GM19468 (cell line): Measurements from ENCODE around the gene KIAA1755.

Source experiments
- ATAC-seq: cut with Tn5 transposase; IDR thresholded peaks from one replicate; pipeline ENCODE4 v1.9.1; 2021; ENCODE audit warnings: mild to moderate bottlenecking, moderate library complexity, moderate number of reproducible peaks; ENCODE audit not compliant: unreplicated experiment; ENCODE audit errors: extremely low read depth

Gene KIAA1755

DNA sequence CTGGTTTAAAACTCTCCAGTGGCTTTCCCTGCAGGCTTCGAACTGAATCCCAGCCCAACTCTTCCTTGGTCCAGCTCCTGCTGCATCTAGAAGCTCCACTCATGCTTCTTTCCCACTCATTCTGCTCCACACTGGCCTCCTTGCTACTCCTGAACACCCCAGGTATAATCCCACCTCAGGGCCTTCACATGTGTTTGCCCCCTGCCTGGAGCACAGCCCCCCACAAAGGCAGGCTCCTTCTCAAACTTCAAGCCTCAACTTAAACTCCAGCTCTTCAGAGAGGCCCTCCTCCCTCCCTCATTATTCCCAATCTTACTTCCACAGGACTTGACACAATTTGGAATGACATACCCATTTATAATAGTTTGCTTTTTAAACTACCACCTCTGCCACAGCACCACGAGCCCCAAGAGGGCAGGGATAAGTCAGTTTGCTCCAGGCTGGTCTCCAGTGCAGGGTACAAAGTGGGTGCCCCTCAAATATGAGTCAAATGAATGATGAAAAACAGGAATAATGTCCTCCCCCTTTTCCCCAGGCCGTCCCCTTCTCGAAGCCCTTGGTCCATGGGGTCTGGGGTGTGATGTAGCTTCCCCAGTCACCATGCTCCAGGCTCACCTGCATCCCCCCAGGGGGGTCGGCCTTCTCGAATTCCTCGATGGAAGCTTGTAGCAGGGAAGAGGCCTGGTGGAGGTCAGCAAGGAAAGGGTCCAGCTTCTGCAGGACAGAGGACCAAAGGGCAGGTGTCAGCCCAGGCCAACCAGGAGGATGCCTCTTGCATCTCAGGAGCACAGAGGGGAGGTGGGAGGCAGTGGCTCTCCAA lies 37.4 kb downstream of the KIAA1755 start:
- no peak for ATAC-seq

DNA sequence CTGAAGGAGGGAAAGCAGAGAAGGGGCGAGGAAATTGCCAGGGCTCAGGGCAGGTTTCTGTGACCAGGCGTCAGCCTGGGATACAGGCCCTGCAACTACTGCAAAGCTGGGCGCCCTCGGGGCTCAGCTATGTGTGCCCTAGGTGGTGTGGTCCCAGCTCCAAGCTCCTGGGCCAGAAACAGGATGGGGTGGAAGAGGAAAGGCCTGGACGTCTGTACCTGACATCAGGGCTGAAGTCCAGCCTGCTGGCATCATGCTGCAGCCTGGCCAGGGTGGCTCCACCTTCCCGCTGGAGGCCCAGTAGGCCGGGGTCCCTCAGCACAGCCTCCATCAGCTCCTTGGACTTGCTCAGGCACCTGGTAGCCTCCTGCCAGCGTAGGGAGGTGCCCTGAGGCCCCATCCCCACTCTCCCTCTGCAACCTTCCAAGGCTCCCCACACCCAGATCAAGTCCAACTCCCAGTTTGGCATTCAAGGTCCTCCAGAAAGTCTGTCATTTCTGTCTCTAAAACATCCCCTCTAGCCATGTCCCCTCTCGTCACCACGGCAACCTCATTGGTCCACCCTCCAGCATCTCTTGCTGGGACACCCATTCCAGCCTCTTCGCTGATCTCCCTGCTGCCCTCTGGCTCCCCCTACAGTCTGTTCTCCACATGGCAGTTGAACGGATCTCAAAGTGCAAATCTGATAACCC lies 38.2 kb downstream of the KIAA1755 start:
- ATAC-seq, result no peak

DNA sequence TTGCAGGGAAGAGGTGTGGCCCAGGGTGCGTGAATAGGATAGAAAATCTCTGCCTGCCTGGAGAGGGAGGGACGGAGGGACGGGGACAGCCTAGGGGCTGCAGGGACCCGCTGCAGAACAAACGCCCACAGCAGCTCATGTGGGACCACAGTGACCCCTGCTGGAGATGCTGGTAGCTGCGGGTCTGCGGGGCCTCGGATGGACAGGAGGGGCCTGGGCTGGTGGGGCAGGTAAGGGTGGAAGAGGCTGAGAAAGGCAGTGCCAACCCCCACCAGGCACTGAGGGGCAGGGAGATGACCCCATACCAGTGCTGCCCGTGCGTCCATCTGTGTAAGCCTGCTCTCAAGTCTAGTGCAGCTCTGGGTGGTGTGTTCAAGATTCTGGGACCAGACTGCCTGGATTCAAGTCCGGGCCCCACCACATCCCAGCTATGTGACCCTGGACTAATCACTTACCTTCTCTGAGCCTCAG lies 39.4 kb downstream of the KIAA1755 start:
- ATAC-seq, result no peak

DNA sequence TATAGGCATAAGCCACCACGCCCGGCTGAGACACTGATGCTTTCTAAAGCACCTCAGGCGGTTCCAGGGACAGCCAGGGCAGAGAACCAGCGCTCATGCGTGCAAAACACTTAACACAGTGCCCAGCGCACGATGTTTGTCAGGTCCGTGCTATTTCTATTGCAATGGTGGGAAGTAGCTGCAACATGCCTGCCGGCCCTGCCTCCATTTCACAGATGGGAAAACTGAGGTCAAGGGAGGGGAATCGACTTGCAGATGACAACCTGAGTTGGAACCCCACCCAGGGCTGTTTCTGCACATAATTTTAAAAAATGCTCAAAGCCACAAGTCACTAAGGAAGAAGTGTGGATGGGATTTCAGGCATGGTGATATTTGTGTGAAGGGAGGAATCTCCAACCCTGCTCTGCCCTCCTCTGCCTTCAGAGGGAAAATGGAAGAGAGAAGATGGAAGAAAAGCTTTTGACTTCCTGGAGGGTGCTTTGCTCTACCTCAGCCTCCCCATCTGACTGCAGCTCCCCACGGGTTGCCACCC lies 39.9 kb downstream of the KIAA1755 start:
- ATAC-seq, result no peak

DNA sequence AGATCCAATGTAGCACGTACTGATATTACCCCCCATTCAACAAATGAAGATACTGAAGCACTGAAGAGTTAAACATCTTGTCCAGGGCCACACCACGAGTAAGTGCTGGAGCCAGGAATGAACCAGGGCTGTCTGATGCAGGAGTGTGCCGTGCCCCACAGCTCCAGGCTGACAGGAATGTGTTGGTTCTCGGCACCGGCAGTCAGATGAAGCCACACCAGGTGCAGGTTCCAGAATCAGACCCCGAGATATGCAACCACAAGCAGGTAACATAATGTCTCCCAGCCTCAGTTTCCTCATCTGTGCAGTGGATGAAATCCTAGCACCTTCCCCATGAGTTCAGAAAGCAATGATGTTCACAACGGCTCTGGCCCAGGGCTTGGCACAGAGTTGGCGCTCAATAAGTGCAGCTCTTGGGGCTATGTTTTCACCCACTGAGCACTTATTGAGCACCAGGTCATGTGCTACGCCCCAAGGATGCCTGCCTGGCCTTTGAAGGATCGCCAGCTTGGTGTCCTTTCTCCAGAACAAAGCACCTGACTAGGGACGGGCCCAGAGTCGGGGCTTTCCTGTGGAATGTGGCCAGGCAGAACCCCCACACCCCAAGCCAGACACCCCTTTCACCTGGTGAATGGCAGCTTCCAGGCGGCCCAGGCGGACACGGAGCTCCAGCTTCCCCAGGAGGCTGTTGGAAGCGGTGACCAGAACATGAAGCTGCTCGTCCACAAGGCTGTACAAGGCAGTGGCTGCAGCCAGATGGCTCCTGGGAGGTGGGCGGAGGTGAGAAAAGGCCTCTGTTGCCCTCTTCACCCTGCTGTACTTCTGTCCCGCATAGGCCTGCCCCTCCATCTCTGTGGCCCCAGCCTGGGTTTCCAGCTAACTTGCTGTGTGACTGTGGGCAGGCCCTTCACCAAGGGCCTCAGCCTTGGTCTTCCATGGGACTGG lies 41.3 kb downstream of the KIAA1755 start:
- ATAC-seq, result no peak

DNA sequence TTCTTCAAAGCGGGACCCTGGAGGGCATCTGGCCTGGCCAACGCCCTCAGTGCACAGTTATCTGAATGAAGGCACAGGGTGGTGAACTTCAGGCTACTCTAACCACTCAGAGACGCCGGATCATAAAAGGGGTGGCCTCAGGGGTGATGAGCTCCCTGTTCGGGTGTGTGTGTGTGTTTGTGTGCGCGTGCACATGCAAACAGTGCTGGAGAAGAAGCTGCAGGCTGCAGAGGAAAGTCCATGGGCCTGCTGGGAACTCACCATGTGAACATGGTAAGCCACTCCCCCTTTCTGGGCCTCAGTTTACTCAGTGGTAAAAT lies 42.0 kb downstream of the KIAA1755 start:
- ATAC-seq, result no peak

DNA sequence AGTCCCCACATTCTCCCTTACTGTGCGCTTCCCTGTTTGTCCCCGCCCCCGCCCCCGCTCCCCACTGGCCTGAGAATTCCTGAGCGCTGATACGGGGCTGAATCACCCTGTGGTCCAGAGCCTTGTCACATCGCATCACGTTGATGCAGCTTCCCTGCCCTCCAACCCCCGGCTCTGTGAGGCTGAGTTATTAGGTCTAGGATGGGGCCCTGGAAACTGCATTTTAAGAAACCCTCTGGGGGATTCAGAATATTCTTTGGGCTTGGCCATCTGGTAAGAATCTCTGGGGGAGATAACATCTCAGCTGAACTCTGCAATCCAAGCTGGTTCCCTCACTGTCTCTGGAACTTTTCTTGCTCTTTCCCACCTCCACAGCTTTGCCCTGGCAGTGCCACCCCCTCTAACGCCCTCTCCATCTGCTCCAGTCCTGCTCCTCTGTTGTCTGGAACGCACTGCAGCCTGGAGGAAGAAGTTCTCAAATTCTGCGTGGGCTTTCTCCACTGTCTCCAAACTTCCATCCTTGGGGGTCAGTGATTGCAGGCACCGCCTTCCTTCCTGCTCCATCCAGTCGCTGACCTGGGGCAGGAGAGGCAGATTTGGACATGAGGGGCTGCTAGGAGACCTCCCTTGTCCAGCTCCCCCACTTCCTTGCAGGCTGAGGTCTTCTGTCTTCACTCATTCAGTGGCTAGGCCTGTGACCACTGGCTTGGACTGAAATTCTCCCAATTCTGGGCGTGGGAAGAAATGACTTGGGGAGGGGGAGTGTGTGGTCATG lies 42.6 kb downstream of the KIAA1755 start:
- ATAC-seq, result no peak

DNA sequence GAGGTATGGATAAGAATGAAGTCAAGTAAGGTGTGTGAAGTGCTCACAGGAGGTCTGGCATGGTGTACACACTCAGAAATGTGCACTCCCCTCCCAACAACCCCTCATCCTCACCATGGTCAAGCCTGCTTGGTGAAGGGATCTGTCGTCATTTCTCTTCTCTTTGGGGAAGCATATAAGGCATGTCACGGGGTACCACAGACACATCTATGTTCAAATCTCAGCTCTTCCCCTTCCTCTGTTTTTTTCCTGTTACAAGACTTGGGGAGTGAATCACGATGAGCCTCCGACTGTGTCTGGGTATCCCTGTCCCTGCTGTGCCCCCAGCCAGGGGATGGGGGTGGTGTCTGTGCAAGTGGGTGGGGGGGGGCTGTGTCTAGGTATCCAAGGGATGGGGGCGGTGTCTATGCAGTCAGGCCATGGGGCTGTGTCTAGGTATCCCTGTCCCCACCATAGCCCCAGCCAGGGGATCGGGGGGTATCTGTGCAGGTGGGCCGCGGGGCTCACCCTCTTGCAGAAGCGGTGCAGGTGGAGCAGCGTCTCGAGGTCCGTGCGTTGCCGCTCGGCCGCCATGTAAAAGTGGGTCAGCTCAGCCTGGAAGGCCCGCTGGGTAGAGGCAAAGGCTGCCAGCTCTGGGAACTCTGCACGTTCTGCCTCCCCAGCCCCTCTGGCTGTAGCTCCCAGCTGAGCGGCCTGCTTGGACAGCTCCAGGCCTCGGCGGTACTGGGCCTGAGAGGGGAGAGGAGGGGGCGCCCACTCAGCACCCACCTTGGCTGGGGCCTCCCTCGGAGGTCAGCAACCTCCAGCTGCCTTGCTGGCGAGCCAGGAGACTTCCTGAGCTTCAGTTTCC lies 43.6 kb downstream of the KIAA1755 start:
- ATAC-seq, result no peak

DNA sequence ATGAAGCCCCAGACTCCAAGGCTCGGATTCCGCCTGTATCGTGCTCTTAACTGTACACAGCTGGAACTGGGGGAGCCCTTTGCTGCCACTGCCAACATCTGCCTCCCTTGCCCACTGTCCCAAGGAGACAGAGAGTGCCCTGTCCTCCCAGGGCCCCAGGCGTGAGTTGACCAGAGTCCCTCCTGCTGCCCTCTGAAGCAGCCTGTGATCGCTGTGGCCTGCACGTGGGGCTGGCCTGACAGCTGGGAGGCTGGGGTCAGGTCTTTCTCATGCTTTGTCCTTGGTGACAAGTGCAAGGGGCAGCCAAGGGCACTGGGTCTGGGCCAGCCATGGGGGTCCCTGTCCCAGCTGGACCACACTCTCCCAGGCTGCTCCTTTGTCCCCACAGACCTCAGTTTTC lies 44.3 kb downstream of the KIAA1755 start:
- no peak for ATAC-seq

DNA sequence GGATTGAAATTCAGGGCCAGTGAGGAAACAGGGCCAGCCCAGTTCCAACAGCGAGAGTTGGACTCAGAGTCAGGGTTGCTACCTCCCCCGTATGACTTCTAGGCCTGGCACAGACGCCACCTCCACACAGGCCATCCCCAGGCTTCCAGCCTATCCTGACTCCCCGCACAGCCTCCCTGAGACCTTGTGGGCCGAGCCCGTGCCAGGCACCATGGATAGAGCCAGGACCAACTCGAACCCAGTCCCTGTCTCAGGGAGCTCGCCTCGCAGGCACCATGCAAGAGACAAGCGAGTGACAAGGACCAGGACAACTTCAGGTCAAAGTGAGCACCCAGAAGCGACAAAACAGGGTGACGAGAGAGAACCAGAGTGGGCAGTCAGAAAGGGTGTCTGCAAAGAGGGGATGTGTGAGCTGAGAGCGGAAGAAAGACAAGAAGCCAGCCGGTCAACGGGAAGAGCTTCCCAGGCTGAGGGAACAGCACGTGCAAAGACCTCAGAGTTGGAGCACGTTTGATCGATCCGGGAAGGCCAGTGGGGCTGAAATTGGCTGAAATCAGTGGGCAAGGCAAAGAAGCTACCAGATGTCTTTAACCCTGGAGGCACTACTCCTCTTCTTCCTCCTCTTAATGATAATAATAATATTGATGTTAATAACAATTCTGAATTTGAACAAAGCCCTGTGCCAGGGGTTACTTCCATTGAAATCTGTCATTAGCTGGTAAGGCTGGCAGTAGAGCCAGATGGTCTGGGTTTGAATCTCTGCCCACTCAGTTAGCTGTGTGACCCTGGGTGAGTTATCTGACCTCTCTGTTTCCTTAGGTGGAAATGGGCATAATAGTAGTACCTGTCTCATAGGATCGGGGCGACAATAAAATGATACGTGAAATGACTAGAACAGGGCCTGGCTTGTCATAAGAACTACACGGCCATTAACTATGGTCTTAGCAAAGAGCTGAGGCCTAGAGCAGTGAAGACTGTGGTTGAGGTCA lies 45.0 kb downstream of the KIAA1755 start:
- no peak for ATAC-seq

DNA sequence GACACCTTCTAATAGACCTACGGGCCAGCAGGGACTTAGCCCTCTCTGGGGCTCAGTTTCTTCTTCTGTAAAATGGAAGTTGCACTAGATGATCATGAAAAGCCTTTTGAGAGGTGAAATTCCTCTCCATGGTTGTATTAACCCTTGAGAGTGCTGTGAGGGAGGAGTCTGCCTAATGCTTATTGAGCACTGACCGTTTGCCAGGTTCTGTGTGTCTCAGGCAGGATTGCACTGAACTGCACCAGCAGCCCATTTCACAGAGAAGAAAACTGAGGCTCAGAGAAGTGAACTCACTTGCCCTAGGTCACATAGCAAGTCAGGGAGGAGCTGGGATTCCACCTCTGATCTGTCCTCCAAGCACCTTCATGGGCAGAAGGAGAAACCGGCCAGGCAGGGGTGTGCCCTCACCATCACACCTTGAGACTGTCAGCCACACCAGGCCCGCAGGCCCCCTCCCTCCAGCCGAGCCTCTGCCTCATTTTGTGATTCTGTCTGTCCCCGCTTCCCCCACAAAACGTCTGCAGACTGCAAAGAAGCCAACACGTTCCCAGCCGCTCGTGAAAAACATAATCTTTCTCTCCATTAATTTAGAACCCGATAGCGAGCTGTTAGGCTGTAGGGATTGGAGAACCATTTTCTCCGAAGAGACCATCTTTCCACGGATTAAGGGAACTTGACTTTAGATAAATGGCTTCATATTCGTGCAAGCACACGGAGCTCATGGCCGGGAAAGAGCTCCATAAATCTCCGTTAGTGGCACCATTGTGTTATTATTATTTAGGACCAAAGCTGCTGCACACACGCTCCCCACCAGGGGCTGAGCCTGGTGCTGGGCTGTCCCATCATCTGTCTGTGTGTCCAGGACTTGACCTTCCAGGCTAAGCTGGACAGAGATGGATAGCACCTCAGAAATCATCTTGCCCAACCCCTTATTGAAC lies 46.0 kb downstream of the KIAA1755 start:
- no peak for ATAC-seq

DNA sequence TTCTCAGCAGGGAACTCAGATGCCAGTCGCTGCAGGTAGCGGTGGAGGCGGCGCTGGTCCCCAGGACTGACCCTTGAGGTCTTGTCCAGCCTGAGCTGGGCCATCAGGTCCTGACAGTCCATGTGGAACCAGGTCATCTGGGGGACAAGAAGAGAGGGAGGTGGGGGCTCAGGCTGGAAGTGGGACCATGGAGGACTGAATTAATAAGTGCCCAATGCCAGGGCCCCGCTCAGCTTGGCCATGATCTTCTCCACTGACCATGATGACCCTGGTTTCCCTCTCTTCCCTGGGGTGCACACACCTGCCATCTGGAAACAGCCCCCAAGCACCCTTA lies 47.0 kb downstream of the KIAA1755 start:
- ATAC-seq, result no peak

DNA sequence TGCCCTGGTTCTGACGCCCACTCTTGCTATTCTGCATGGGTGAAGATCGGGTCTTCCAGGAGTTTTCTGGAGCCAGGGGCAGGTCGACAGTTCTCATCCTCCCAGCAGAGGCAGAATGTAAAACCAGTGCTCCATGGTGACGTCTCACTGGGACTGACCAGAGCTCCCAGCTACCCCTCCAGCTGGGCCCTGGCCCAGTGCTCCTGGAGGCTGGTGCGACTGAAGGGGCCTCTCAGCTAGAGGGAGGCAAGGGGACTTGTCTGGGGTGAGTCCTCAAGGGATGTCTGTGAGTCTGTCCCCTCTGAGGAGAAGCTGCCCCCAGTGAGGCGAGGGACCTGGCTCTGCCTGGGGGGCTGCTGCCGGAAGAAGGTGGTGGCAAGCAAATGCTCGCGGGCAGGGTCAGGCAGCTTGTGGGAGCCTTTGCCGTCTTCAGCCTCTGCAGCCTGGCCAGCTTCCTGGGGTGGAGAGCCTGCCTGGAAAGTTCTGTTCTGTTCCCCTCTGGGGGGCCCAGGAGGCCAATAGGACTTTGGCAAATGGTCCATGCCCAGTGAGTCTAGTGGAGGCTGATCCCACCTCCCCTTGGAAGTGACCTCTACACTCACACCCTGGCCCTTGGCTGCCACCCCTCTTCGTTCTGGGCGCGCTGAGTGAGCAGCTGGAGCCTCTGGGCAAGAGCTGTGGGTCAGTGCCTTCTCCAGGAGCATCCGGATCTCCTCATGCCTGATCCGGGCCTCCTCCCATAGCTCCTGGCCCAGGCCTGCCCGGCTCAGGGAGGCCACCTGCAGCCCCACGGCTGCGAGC lies 47.5 kb downstream of the KIAA1755 start:
- ATAC-seq, result no peak

DNA sequence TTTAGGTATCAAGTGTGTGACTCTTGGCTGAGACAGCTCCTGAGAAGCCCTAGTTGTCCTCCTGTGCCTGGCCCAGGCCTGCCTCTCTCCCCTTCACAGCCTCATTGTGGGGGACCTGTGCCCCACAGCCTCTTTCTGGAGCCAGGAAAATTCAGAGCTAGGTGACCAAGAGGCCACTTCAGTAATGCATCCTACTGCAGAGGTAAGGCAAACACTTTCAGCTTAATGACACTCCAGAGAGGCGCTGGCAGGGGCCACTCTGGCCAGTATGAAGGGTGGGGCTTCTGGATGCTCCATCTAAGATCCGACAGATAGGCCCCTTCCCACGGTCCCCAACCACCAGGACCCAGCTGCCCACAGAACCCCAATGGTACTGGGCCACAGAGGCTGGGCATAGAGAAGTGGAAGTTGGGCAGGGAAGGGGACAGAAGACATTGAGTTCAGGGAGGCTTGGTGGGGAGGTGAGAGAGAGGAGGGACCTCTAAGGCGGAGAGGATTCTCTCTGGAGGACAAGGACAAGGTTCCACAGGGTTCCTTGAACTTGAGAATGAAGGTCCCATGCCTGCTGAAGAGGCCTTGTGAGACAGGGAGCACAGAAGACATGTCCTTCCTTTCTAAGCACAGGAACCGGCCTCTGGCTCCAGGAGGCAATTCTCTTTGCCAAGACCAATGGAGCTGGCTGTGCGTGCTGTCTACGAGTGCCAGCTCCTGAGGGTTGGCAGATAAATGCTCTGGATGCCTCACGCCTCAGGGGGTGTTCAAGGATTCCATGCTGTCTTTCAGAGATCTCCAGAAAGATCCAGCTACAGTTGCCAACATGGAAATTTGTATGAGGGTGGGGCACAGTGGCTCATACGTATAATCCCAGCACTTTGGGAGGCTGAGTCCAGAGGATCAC lies 49.1 kb downstream of the KIAA1755 start:
- no peak for ATAC-seq

DNA sequence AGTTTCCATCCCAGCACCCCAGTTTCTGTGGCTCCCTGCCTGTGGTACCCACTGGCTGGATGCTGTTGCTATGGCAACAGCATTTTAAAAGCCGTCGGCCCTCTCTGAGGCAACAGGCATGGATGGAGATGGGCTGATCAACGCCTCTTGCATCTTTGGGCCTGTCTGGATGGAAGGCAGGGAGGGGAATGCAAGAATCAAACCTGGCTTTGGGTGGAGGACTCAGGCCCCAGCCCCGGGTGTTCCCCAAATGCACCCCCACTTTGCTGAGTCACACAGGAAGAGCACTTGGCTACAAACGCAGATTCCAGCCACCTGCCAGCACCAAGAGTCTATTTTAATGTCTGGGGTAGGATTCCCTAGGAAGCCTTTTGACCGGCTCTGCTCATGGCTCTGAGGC lies 49.8 kb downstream of the KIAA1755 start:
- ATAC-seq, result no peak
